HT1080 (cell line): ENCODE measurements around the gene BAG2. TPM values are rescaled to one million over a fixed set of nuclear protein-coding genes. Genes with fewer than 3 reads are reported as not detected.

ENCODE experiments used
- DNase-seq: peaks from one replicate; pipeline ENCODE4 v3.0.0-alpha.2; 2015; ENCODE audit warnings: low read depth
- total RNA-seq: library from RNA; depleted of rRNA; stranded (reverse); fragments of >200 nt; shearing (Covaris generic); gene quantifications from 2 replicates; pipeline ENCODE4 v1.2.3, GENCODE V29; 2014

BAG2 gene
- total RNA-seq, 1 experiment from 2014 or later: 14.1 TPM

- DNase-seq: peak; percentile 78
Measured at GRCh38 chr6:57173886-57174510, 1.9 kb downstream of the BAG2 start.

- DNase-seq: no peak
Measured at GRCh38 chr6:57174511-57174907, 2.4 kb downstream of the BAG2 start.

GRCh38 chr6:57177545-57178265 is 5.6 kb downstream of the BAG2 start:
- no peak for DNase-seq

GRCh38 chr6:57180596-57180995 is 8.5 kb downstream of the BAG2 start:
- no peak for DNase-seq

GRCh38 chr6:57182017-57182432 is 9.9 kb downstream of the BAG2 start:
- no peak for DNase-seq

GRCh38 chr6:57183336-57183735 is 11.2 kb downstream of the BAG2 start:
- DNase-seq: no peak

- peak; percentile 43 for DNase-seq
Measured at GRCh38 chr6:57190140-57190539, 18.0 kb downstream of the BAG2 start.

GRCh38 chr6:57193177-57193576 is 21.1 kb downstream of the BAG2 start:
- no peak for DNase-seq

GRCh38 chr6:57195457-57195856 is 23.3 kb downstream of the BAG2 start:
- no peak for DNase-seq

- DNase-seq: no peak
Measured at GRCh38 chr6:57198926-57199636, 27.0 kb downstream of the BAG2 start.

GRCh38 chr6:57201718-57202117 is 29.6 kb downstream of the BAG2 start:
- no peak for DNase-seq

GRCh38 chr6:57205550-57206328 is 33.6 kb downstream of the BAG2 start:
- no peak for DNase-seq

GRCh38 chr6:57207141-57207540 is 35.0 kb downstream of the BAG2 start:
- DNase-seq: peak; percentile 52

GRCh38 chr6:57207872-57208271 is 35.7 kb downstream of the BAG2 start:
- DNase-seq: no peak

- no peak for DNase-seq
Measured at GRCh38 chr6:57209030-57209429, 36.9 kb downstream of the BAG2 start.

GRCh38 chr6:57210060-57210459 is 37.9 kb downstream of the BAG2 start:
- no peak for DNase-seq

- DNase-seq: no peak
Measured at GRCh38 chr6:57215260-57215659, 43.1 kb downstream of the BAG2 start.

GRCh38 chr6:57216235-57217101 is 44.3 kb downstream of the BAG2 start:
- DNase-seq: no peak

- DNase-seq: no peak
Measured at GRCh38 chr6:57217270-57217669, 45.1 kb downstream of the BAG2 start.

- DNase-seq: no peak
Measured at GRCh38 chr6:57220083-57220703, 48.1 kb downstream of the BAG2 start.
